ENCODE measurements around the gene CHRM5. TPM values are rescaled to one million over a fixed set of nuclear protein-coding genes. Genes with fewer than 3 reads are reported as not detected.

CHRM5 gene
- total RNA-seq, 2 donors from 2014 or later, result not detected

- no peak overlapping the region for H3K27ac ChIP-seq
- H3K27me3 ChIP-seq, result no peaks in the 10 kb centered on the region
- 54 to 55% methylated on average over 1 of the region's 1 CpG for WGBS, 2 donors
- no peaks in the 10 kb centered on the region for H3K9me3 ChIP-seq
- H3K4me1 ChIP-seq, result peaks cover 7% of the 10 kb centered on the region
- DNase-seq, result no peak
- no peak overlapping the region for H3K4me3 ChIP-seq
- no peak for ATAC-seq
- no peaks in the 10 kb centered on the region for H3K36me3 ChIP-seq (replicated peaks in 1 of 2; ENCODE audit: insufficient read depth in 1 of 2, low read depth in 2 of 2)
- intact Hi-C loops (cut with DNase I), result no loop called here
- TF ChIP-seq, protein P1, sequence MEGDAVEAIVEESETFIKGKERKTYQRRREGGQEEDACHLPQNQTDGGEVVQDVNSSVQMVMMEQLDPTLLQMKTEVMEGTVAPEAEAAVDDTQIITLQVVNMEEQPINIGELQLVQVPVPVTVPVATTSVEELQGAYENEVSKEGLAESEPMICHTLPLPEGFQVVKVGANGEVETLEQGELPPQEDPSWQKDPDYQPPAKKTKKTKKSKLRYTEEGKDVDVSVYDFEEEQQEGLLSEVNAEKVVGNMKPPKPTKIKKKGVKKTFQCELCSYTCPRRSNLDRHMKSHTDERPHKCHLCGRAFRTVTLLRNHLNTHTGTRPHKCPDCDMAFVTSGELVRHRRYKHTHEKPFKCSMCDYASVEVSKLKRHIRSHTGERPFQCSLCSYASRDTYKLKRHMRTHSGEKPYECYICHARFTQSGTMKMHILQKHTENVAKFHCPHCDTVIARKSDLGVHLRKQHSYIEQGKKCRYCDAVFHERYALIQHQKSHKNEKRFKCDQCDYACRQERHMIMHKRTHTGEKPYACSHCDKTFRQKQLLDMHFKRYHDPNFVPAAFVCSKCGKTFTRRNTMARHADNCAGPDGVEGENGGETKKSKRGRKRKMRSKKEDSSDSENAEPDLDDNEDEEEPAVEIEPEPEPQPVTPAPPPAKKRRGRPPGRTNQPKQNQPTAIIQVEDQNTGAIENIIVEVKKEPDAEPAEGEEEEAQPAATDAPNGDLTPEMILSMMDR (IDR thresholded peaks at IDR 0.05), result no peak
- no peak for TF ChIP-seq POLR2A (IDR thresholded peaks at IDR 0.05)
These were observed 75.1 kb downstream of the CHRM5 start for GRCh38 chr15:34043391-34043790.

- ATAC-seq (no peak), DNase-seq (no peak)
- Histone ChIP-seq H3K4me3 (no peak overlapping the region), H3K4me1 (peaks cover 7% of the 10 kb centered on the region), H3K36me3 (replicated peaks in 1 of 2; ENCODE audit: insufficient read depth in 1 of 2, low read depth in 2 of 2) (no peaks in the 10 kb centered on the region), H3K9me3 (no peaks in the 10 kb centered on the region), H3K27me3 (no peaks in the 10 kb centered on the region), H3K27ac (no peak overlapping the region)
- intact Hi-C loops (cut with DNase I), result no loop called here
- 60 to 72% methylated on average over 2 of the region's 2 CpGs for WGBS, 2 donors
- TF ChIP-seq, protein P1 (IDR thresholded peaks at IDR 0.05), result no peak
These were observed 75.5 kb downstream of the CHRM5 start for GRCh38 chr15:34043813-34044212.

DNA sequence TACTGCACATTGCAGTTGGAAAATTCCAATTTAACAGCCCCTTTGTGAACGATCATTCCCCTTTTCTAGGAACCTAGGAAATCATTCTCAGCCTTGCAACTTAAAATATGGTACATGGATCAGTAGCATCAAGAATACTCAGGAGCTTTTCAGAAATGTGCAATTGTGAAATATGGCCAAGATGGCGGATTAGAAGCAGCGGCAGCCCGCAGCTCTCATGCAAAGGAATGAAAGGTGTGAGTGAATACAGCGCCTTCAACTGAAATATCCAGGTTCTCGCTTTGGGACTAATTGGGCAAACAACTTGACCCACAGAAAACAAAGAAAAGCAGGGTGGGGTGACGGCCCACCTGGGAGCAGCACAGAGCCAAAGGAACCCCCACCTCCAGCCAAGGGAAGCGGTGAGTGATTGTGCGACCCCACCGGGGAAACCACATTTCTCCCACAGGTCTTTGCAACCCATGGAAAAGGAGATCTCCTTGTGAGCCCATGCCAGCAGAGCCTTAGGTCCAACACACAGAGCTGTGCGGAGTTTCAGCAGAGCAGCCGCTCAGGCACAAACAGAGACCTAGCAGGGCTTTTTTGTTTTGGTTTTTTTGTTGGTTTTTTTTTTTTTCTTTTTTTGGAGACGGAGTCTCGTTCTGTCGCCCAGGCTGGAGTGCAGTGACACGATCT lies 78.3 kb downstream of the CHRM5 start:
- no peaks in the 10 kb centered on the region for H3K36me3 ChIP-seq (replicated peaks in 1 of 2; ENCODE audit: insufficient read depth in 1 of 2, low read depth in 2 of 2)
- 80 to 91% methylated on average over 11 to 16 of the region's 16 CpGs for WGBS, 2 donors
- ATAC-seq, result no peak
- no peaks in the 10 kb centered on the region for H3K4me1 ChIP-seq
- TF ChIP-seq, protein P1 (IDR thresholded peaks at IDR 0.05), result no peak
- no peak for TF ChIP-seq POLR2A (IDR thresholded peaks at IDR 0.05)
- H3K27ac ChIP-seq, result no peak overlapping the region
- no peak for DNase-seq
- H3K4me3 ChIP-seq, result no peak overlapping the region
- no peaks in the 10 kb centered on the region for H3K9me3 ChIP-seq
- no peaks in the 10 kb centered on the region for H3K27me3 ChIP-seq
- intact Hi-C loops (cut with DNase I), result no loop called here

DNA sequence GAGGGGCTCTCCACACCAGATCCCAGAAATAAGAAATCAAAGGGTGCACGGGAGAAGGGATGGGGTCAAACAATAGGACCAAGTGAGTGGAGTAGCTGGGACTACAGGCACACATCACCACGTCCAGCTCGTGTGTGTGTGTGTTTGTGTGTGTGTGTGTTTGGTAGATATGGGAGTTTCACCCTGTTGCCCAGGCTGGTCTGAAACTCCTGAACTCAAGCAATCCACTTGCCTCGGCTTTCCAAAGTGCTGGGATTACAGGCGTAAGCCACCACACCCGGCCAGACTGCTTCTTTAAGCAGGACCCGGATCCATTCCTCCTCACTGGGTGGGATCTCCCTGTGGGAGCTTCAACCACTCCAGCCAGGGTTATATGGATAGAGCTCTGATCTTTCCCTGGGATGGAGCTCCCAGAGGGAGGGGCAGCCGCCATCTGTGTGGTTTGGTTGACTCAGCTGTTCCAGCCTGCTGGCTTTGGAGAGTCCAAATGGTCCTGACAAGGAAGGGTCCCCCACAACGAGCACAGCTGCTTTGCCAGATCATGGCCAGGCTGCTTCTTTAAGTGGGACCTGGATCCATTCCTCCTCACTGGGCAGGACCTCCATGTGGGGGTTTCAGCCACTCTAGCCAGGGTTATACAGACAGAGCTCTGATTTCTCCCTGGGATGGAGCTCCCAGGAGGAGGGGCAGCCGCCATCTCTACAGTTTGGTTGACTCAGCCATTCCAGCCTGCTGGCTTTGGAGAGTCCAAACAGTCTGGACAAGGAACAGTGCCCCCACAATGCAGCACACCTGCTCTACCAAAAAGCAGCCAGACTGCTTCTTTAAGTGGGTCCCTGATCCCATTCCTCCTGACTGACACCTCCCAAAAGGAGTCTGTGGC lies 79.8 kb downstream of the CHRM5 start:
- Histone ChIP-seq H3K36me3 (replicated peaks in 1 of 2; ENCODE audit: insufficient read depth in 1 of 2, low read depth in 2 of 2) (no peaks in the 10 kb centered on the region), H3K4me3 (no peak overlapping the region), H3K9me3 (no peaks in the 10 kb centered on the region), H3K27me3 (no peaks in the 10 kb centered on the region), H3K27ac (no peak overlapping the region), H3K4me1 (no peaks in the 10 kb centered on the region)
- intact Hi-C loops (cut with DNase I), result no loop called here
- 64 to 73% methylated on average over 9 to 10 of the region's 10 CpGs for WGBS, 2 donors
- ATAC-seq, result no peak
- DNase-seq, result no peak
- TF ChIP-seq POLR2A (IDR thresholded peaks at IDR 0.05), result no peak
- TF ChIP-seq, protein P1 (IDR thresholded peaks at IDR 0.05), result no peak
